DOHH2 (cell line): ENCODE data around the gene WDFY4.

Source experiments
- CTCF ChIP-seq: fragments of 200-600 bp; sonication (generic); IDR thresholded peaks from one replicate; pipeline ENCODE4 v1.5.1; 2014; ENCODE audit warnings: antibody characterized with exemption, mild to moderate bottlenecking, low read depth, low read length; ENCODE audit not compliant: poor library complexity, severe bottlenecking
- EZH2phosphoT487 ChIP-seq: fragments of 200-600 bp; sonication (generic); IDR thresholded peaks from 2 replicates; pipeline ENCODE4 v1.6.1; 2017; ENCODE audit warnings: borderline replicate concordance, mild to moderate bottlenecking, antibody characterized with exemption, low read length, moderate library complexity, mixed read lengths

GRCh38 chr10:48798481-48799254 is 114.0 kb downstream of the WDFY4 start:
- TF ChIP-seq CTCF (no peak), EZH2phosphoT487 (no peak)
